ENCODE results near the gene REPIN1. TPM values are rescaled to one million over a fixed set of nuclear protein-coding genes. Genes with fewer than 3 reads are reported as not detected.
A peak's percentile ranks its signal among the peaks of the same experiment; 100 is the strongest.

REPIN1 gene
- total RNA-seq, 1 experiment from 2014 or later, result 53.3 TPM

DNA sequence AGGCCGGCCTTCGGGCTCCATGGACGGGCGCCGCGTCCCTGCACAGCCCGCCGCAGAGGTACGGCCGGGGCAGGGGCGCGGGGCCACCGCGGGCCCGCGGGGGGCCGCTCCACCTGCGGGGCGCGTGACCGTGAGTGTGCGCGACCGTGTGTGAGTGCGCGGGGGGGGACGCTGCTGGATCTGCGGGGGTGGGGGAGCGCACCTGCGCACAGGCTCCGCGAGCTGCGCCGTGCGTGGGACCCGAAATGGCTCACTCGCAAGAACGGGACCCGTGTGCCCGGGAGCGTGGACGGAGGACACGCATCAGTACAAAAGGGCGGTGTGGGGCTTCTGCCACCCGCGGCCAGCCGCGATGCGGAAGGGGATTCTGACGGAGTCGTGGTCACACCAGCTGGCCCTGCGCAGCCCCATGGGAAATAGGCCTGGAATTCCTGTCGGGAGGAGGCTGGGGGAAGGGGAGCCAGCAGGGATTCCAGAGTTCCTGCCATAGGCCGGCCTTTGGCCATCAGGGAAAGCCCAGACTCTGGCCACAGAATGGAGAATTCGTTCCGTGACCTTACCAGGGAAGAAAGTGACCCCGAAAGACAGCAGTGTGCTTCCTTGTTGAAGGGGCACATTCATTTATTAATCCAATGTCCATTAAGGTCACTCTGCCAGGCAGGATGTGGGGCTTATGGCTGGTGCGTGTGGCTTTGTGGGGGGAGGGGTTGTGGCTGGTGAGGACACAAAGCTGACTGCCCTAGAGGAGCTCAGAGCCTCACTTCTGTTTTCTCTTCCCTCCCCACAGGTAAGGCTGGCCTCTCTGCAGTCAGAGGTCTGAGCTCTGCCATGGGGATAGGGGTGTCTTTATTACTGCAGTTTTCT, 494 bp downstream of the REPIN1 start:
- H3K4me1 ChIP-seq (ENCODE audit: low read length), result peaks cover 32% of the 10 kb centered on the region
- peaks cover 13% of the 10 kb centered on the region for H3K36me3 ChIP-seq (ENCODE audit: insufficient read depth, low read length)
- peaks cover 12% of the 10 kb centered on the region; the same call in 1 of the 2 replicates for H4K20me1 ChIP-seq (ENCODE audit: insufficient read depth, low read depth, low read length)
- H3K9me3 ChIP-seq (ENCODE audit: low read length), result no peaks in the 10 kb centered on the region
- H3K4me2 ChIP-seq (ENCODE audit: low read depth, low read length, poor library complexity, severe bottlenecking), result peak overlapping the region; percentile 90
- H3K9ac ChIP-seq (ENCODE audit: low read length), result peak overlapping the region; percentile 99
- H3K79me2 ChIP-seq (ENCODE audit: low read length), result peaks cover 22% of the 10 kb centered on the region
- DNase-seq, result peak; percentile 83
- no peaks in the 10 kb centered on the region for H3K9me2 ChIP-seq (replicated peaks; ENCODE audit: insufficient read depth, low read length)
- H2AFZ ChIP-seq (ENCODE audit: low read length), result peak overlapping the region; percentile 88
- H3K27me3 ChIP-seq (ENCODE audit: low read length), result no peaks in the 10 kb centered on the region
- peak overlapping the region; percentile 99 for H3K4me3 ChIP-seq (ENCODE audit: low read length)
- H3K27ac ChIP-seq (ENCODE audit: low read length), result peak overlapping the region; percentile 69

DNA sequence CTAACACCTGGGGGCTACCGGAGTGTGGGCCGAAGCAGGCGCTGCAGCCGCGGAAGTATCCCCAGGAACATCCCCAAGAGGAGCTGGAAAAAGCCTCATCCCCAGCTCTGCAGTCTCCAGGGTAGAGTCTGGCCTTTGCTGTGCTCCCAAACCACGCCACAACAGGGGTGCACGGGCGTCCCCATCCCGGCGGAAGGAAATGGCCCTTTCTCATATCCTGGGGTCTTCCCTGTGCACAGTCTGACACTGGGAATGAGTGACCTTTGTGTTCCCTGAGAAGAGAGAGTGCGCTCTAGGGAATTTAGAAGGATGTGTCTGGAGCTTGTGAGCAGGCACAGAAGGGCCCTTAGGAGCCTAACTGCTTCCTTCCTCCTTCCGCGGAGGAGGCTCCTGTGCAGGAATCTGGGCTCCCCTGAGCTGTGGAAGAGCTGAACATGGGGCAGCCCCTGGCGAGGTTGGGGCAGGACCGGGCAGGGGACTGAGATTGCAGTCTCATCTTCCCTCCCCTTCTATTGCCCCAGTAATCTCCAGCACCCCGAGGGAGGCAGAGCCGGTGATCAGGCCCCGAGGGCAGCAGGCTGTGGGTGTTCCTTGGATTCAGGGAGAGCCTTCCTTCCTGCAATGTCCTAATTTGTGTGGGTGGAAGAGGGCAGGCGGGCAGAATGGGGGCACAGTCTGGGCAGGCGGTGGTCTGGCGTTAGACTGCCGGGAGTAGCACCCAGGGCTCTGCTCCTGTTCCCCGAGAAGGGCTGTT, 1.3 kb downstream of the REPIN1 start:
- H2AFZ ChIP-seq (ENCODE audit: low read length), result no peak overlapping the region
- no peak for DNase-seq
- no peaks in the 10 kb centered on the region for H3K9me3 ChIP-seq (ENCODE audit: low read length)
- peak overlapping the region; percentile 99 for H3K4me3 ChIP-seq (ENCODE audit: low read length)
- peaks cover 22% of the 10 kb centered on the region for H3K79me2 ChIP-seq (ENCODE audit: low read length)
- peak overlapping the region; percentile 90 for H3K4me2 ChIP-seq (ENCODE audit: low read depth, low read length, poor library complexity, severe bottlenecking)
- no peaks in the 10 kb centered on the region for H3K9me2 ChIP-seq (replicated peaks; ENCODE audit: insufficient read depth, low read length)
- peaks cover 15% of the 10 kb centered on the region for H3K36me3 ChIP-seq (ENCODE audit: insufficient read depth, low read length)
- no peaks in the 10 kb centered on the region for H3K27me3 ChIP-seq (ENCODE audit: low read length)
- peaks cover 31% of the 10 kb centered on the region for H3K4me1 ChIP-seq (ENCODE audit: low read length)
- H3K9ac ChIP-seq (ENCODE audit: low read length), result peak overlapping the region; percentile 99
- peaks cover 12% of the 10 kb centered on the region; the same call in 1 of the 2 replicates for H4K20me1 ChIP-seq (ENCODE audit: insufficient read depth, low read depth, low read length)
- no peak overlapping the region for H3K27ac ChIP-seq (ENCODE audit: low read length)

DNA sequence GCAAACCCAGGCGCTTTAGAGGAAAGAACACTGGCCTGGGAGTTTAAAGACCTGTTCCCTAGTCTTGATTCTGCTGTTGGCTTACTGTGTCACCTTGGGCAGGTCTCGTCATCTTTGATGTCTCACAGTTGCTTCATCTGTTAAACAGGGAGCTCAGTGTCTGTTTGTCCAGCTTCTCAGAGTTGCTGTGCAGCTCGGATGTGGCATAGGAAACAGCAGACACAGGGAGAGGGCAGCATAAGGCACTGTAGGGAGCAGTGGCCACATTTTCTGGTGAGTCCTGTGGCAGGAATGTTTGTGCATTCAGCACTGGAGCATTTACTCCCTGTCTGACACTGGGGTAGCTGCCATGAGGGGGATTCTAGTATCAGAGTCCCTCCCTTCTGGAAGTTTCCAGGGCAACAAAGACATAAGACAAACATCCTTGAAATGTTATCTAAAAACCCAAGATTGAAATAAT, 2.0 kb downstream of the REPIN1 start:
- Histone ChIP-seq H3K4me3 (ENCODE audit: low read length) (no peak overlapping the region), H2AFZ (ENCODE audit: low read length) (no peak overlapping the region), H3K9me2 (replicated peaks; ENCODE audit: insufficient read depth, low read length) (no peaks in the 10 kb centered on the region), H3K27ac (ENCODE audit: low read length) (no peak overlapping the region), H3K79me2 (ENCODE audit: low read length) (peaks cover 22% of the 10 kb centered on the region), H3K27me3 (ENCODE audit: low read length) (no peaks in the 10 kb centered on the region), H3K36me3 (ENCODE audit: insufficient read depth, low read length) (peaks cover 15% of the 10 kb centered on the region), H3K9me3 (ENCODE audit: low read length) (no peaks in the 10 kb centered on the region), H3K4me1 (ENCODE audit: low read length) (peaks cover 31% of the 10 kb centered on the region), H4K20me1 (ENCODE audit: insufficient read depth, low read depth, low read length) (peaks cover 12% of the 10 kb centered on the region; the same call in 1 of the 2 replicates), H3K4me2 (ENCODE audit: low read depth, low read length, poor library complexity, severe bottlenecking) (peak overlapping the region; percentile 90), H3K9ac (ENCODE audit: low read length) (peak overlapping the region; percentile 99; the same call in 1 of the 2 replicates)
- no peak for DNase-seq

DNA sequence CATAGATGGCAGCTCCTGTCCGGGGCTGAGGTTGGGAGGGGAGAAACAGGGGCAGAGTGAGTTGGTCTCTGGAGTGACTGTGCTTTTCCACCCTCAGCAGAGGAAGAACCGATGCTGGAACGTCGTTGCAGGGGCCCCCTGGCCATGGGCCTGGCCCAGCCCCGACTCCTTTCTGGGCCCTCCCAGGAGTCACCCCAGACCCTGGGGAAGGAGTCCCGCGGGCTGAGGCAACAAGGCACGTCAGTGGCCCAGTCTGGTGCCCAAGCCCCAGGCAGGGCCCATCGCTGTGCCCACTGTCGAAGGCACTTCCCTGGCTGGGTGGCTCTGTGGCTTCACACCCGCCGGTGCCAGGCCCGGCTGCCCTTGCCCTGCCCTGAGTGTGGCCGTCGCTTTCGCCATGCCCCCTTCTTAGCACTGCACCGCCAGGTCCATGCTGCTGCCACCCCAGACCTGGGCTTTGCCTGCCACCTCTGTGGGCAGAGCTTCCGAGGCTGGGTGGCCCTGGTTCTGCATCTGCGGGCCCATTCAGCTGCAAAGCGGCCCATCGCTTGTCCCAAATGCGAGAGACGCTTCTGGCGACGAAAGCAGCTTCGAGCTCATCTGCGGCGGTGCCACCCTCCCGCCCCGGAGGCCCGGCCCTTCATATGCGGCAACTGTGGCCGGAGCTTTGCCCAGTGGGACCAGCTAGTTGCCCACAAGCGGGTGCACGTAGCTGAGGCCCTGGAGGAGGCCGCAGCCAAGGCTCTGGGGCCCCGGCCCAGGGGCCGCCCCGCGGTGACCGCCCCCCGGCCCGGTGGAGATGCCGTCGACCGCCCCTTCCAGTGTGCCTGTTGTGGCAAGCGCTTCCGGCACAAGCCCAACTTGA, 2.7 kb downstream of the REPIN1 start:
- Histone ChIP-seq H3K4me2 (ENCODE audit: low read depth, low read length, poor library complexity, severe bottlenecking) (no peak overlapping the region), H3K27ac (ENCODE audit: low read length) (no peak overlapping the region), H3K79me2 (ENCODE audit: low read length) (peaks cover 22% of the 10 kb centered on the region), H3K9me2 (replicated peaks; ENCODE audit: insufficient read depth, low read length) (no peaks in the 10 kb centered on the region), H3K9me3 (ENCODE audit: low read length) (no peaks in the 10 kb centered on the region), H3K36me3 (ENCODE audit: insufficient read depth, low read length) (peaks cover 15% of the 10 kb centered on the region), H3K4me1 (ENCODE audit: low read length) (peaks cover 24% of the 10 kb centered on the region), H3K9ac (ENCODE audit: low read length) (no peak overlapping the region), H4K20me1 (ENCODE audit: insufficient read depth, low read depth, low read length) (peaks cover 12% of the 10 kb centered on the region; the same call in 1 of the 2 replicates), H2AFZ (ENCODE audit: low read length) (no peak overlapping the region), H3K27me3 (ENCODE audit: low read length) (no peaks in the 10 kb centered on the region), H3K4me3 (ENCODE audit: low read length) (no peak overlapping the region)
- DNase-seq, result no peak

DNA sequence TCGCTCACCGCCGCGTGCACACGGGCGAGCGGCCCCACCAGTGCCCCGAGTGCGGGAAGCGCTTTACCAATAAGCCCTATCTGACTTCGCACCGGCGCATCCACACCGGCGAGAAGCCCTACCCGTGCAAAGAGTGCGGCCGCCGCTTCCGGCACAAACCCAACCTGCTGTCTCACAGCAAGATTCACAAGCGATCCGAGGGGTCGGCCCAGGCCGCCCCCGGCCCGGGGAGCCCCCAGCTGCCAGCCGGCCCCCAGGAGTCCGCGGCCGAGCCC, 3.3 kb downstream of the REPIN1 start:
- no peak overlapping the region for H3K27ac ChIP-seq (ENCODE audit: low read length)
- H3K9me2 ChIP-seq (replicated peaks; ENCODE audit: insufficient read depth, low read length), result no peaks in the 10 kb centered on the region
- no peak overlapping the region for H3K9ac ChIP-seq (ENCODE audit: low read length)
- peaks cover 15% of the 10 kb centered on the region for H3K36me3 ChIP-seq (ENCODE audit: insufficient read depth, low read length)
- no peak overlapping the region for H2AFZ ChIP-seq (ENCODE audit: low read length)
- H3K9me3 ChIP-seq (ENCODE audit: low read length), result no peaks in the 10 kb centered on the region
- H3K4me3 ChIP-seq (ENCODE audit: low read length), result no peak overlapping the region
- peaks cover 22% of the 10 kb centered on the region for H3K79me2 ChIP-seq (ENCODE audit: low read length)
- H3K4me2 ChIP-seq (ENCODE audit: low read depth, low read length, poor library complexity, severe bottlenecking), result no peak overlapping the region
- no peak for DNase-seq
- no peaks in the 10 kb centered on the region for H3K27me3 ChIP-seq (ENCODE audit: low read length)
- H3K4me1 ChIP-seq (ENCODE audit: low read length), result peaks cover 23% of the 10 kb centered on the region
- peaks cover 12% of the 10 kb centered on the region; the same call in 1 of the 2 replicates for H4K20me1 ChIP-seq (ENCODE audit: insufficient read depth, low read depth, low read length)

DNA sequence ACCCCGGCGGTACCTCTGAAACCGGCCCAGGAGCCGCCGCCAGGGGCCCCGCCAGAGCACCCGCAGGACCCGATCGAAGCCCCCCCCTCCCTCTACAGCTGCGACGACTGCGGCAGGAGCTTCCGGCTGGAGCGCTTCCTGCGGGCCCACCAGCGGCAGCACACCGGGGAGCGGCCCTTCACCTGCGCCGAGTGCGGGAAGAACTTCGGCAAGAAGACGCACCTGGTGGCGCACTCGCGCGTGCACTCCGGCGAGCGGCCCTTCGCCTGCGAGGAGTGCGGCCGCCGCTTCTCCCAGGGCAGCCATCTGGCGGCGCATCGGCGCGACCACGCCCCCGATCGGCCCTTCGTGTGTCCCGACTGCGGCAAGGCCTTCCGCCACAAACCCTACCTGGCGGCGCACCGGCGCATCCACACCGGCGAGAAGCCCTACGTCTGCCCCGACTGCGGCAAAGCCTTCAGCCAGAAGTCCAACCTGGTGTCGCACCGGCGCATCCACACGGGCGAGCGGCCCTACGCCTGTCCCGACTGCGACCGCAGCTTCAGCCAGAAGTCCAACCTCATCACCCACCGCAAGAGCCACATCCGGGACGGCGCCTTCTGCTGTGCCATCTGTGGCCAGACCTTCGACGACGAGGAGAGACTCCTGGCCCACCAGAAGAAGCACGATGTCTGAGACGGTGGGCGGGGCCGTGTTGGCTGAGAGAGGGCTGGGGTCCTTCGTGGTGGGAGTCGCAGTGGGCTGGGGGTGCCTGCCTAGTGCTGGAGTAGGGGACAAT, 3.8 kb downstream of the REPIN1 start:
- Histone ChIP-seq H2AFZ (ENCODE audit: low read length) (no peak overlapping the region), H3K27ac (ENCODE audit: low read length) (no peak overlapping the region), H3K79me2 (ENCODE audit: low read length) (peaks cover 22% of the 10 kb centered on the region), H3K9ac (ENCODE audit: low read length) (no peak overlapping the region), H3K4me2 (ENCODE audit: low read depth, low read length, poor library complexity, severe bottlenecking) (no peak overlapping the region), H3K27me3 (ENCODE audit: low read length) (no peaks in the 10 kb centered on the region), H3K9me3 (ENCODE audit: low read length) (no peaks in the 10 kb centered on the region), H3K9me2 (replicated peaks; ENCODE audit: insufficient read depth, low read length) (no peaks in the 10 kb centered on the region), H3K4me1 (ENCODE audit: low read length) (peaks cover 22% of the 10 kb centered on the region), H3K36me3 (ENCODE audit: insufficient read depth, low read length) (peaks cover 15% of the 10 kb centered on the region), H4K20me1 (ENCODE audit: insufficient read depth, low read depth, low read length) (peaks cover 12% of the 10 kb centered on the region; the same call in 1 of the 2 replicates), H3K4me3 (ENCODE audit: low read length) (no peak overlapping the region)
- DNase-seq, result no peak

DNA sequence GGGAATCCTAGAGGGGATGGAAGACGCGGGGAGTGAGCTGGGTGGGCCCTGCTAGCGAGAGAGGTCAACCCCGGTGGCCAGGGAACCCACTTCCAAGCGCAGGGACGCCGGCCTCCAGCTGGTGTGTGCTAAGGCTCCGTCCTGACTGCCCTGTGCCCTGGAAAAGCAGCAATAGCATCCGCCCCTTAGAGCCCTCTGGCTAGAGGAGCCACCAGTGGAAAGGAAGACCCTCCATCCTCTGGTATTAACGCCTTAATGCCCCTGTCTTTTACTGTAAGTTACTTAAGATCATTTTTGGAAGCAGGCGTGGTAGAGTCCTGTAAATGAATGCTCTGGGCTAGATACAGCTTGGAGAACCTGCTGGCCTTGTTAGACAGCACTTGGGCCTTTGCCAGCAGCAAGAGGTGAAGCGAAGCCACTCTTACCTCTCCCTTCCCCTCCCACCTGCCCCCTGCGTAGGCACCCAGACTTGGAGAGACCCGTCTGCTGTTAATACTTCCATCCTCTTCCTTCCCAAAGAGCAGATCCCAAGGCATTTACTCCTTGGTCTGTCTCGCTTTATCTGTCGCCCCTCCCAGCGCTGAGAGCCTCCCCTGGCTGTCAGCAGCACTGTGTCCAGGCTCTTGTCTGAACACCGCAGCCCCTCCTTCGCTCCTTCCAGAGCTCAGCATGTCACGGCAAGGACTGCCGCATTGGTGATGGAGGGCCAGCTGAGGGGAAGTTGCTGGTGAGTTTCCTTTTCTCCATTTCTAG, 4.6 kb downstream of the REPIN1 start:
- Histone ChIP-seq H3K79me2 (ENCODE audit: low read length) (peaks cover 22% of the 10 kb centered on the region), H2AFZ (ENCODE audit: low read length) (no peak overlapping the region), H3K9me2 (replicated peaks; ENCODE audit: insufficient read depth, low read length) (no peaks in the 10 kb centered on the region), H3K4me3 (ENCODE audit: low read length) (no peak overlapping the region), H3K27me3 (ENCODE audit: low read length) (no peaks in the 10 kb centered on the region), H3K9ac (ENCODE audit: low read length) (no peak overlapping the region), H3K4me1 (ENCODE audit: low read length) (peaks cover 22% of the 10 kb centered on the region), H3K27ac (ENCODE audit: low read length) (no peak overlapping the region), H3K36me3 (ENCODE audit: insufficient read depth, low read length) (peaks cover 15% of the 10 kb centered on the region), H4K20me1 (ENCODE audit: insufficient read depth, low read depth, low read length) (peaks cover 12% of the 10 kb centered on the region; the same call in 1 of the 2 replicates), H3K9me3 (ENCODE audit: low read length) (no peaks in the 10 kb centered on the region), H3K4me2 (ENCODE audit: low read depth, low read length, poor library complexity, severe bottlenecking) (no peak overlapping the region)
- DNase-seq, result no peak

All from Karpas-422 (cell line).